K562 (cell line): ENCODE measurements around the gene ZNF763. TPM values are rescaled to one million over a fixed set of nuclear protein-coding genes. Genes with fewer than 3 reads are reported as not detected.

Source experiments
- GABPA ChIP-seq: fragments of 200-800 bp; sonication (Bioruptor generic); conservative IDR thresholded peaks from 2 replicates; pipeline ENCODE4 v1.6.1; 2016; ENCODE audit warnings: low read depth, missing genetic modification characterization, missing compliant biosample characterization
- POLR2B ChIP-seq: fragments of 450-650 bp; IDR thresholded peaks from 2 replicates; pipeline ENCODE4 v1.6.1; 2018; ENCODE audit warnings: low read depth; ENCODE audit not compliant: partially characterized antibody
- POLR2G ChIP-seq: fragments of 200-400 bp; formaldehyde crosslinking; IDR thresholded peaks from 2 replicates; pipeline ENCODE4 v1.6.1; 2017; ENCODE audit warnings: low read depth, mild to moderate bottlenecking, antibody characterized with exemption, low read length, moderate library complexity
- RFX1 ChIP-seq: fragments of 450-650 bp; IDR thresholded peaks from 2 replicates; pipeline ENCODE4 v1.6.1; 2016; ENCODE audit warnings: mild to moderate bottlenecking, moderate library complexity
- SIN3A ChIP-seq, 2 experiments: fragments of 150-350 bp in 1 of 2; IDR thresholded peaks; 2 replicates each; pipeline ENCODE4 v1.6.1; 2011 to 2016; ENCODE audit warnings: borderline replicate concordance in 2 of 2, low read depth in 2 of 2, low read length in 2 of 2, mild to moderate bottlenecking in 2 of 2, moderate library complexity in 2 of 2; ENCODE audit not compliant: control insufficient read depth in 1 of 2
- SMAD1 ChIP-seq: fragments of 150-350 bp; IDR thresholded peaks from 2 replicates; pipeline ENCODE4 v1.6.1; 2014; ENCODE audit warnings: low read length, low read depth; ENCODE audit not compliant: partially characterized antibody
- TAF7 ChIP-seq: fragments of 450-650 bp; IDR thresholded peaks from 2 replicates; pipeline ENCODE4 v1.6.1; 2016; ENCODE audit warnings: missing genetic modification characterization, missing compliant biosample characterization
- ZC3H4 ChIP-seq: sonication (generic); formaldehyde crosslinking; IDR thresholded peaks from 2 replicates; pipeline ENCODE4 v1.9.0; 2021; ENCODE audit warnings: missing genetic modification reagents, borderline replicate concordance
- ZC3H8 ChIP-seq: fragments of 450-650 bp; IDR thresholded peaks from 2 replicates; pipeline ENCODE4 v1.6.1; 2017
- polyA plus RNA-seq, 8 experiments: library from polyadenylated mRNA; depleted of rRNA in 4 of 8; stranded (reverse) in 5 of 8; unstranded in 3 of 8; fragments of >200 nt; fragmentation: Nextera tagmentation in 2 of 8; fragmentation: Illumina TruSeq in 1 of 8; extraction: Ambion mirVana in 2 of 8; extraction: Trizol in 1 of 8; gene quantifications; 2 replicates each; pipeline versions ENCODE4 v1.2.1 to v1.2.3, GENCODE V29; 2011 to 2014; ENCODE audit warnings: inconsistent platforms in 1 of 8, missing spikeins in 1 of 8
- total RNA-seq, 7 experiments: library from RNA; depleted of rRNA in 6 of 7; stranded (reverse); fragments of >200 nt in 6 of 7; fragmentation: Illumina TruSeq in 2 of 7; extraction: Trizol in 2 of 7; gene quantifications; 2 replicates each; pipeline versions ENCODE4 v1.2.1 to v1.2.3, GENCODE V29; 2011 to 2021; ENCODE audit warnings: low replicate concordance in 1 of 7
- TF ChIP-seq, protein P1 (sequence below), 2 experiments: fragments of 450-650 bp in 1 of 2; sonication (generic) in 1 of 2; formaldehyde crosslinking in 1 of 2; IDR thresholded peaks; 2 replicates each; pipeline versions ENCODE4 v1.7.1 to v1.9.0; 2016 to 2022; ENCODE audit warnings: inconsistent platforms in 1 of 2, mild to moderate bottlenecking in 1 of 2, missing genetic modification reagents in 1 of 2
- TF ChIP-seq, protein P2 (sequence below): fragments of 250-450 bp; sonication (Bioruptor Pico); IDR thresholded peaks from 2 replicates; pipeline ENCODE4 v1.5.0; 2021; ENCODE audit warnings: mild to moderate bottlenecking, moderate library complexity
- TF ChIP-seq, protein P3 (sequence below): fragments of 450-650 bp; IDR thresholded peaks from 2 replicates; pipeline ENCODE4 v1.6.1; 2016

Gene ZNF763
- total and polyA plus RNA-seq, 9 of the 15 experiments (the other 6 are each of a cell fraction or from before 2014, with no cell fraction given): 0.08 to 0.28 (median 0.16) TPM; not detected in 3

DNA sequence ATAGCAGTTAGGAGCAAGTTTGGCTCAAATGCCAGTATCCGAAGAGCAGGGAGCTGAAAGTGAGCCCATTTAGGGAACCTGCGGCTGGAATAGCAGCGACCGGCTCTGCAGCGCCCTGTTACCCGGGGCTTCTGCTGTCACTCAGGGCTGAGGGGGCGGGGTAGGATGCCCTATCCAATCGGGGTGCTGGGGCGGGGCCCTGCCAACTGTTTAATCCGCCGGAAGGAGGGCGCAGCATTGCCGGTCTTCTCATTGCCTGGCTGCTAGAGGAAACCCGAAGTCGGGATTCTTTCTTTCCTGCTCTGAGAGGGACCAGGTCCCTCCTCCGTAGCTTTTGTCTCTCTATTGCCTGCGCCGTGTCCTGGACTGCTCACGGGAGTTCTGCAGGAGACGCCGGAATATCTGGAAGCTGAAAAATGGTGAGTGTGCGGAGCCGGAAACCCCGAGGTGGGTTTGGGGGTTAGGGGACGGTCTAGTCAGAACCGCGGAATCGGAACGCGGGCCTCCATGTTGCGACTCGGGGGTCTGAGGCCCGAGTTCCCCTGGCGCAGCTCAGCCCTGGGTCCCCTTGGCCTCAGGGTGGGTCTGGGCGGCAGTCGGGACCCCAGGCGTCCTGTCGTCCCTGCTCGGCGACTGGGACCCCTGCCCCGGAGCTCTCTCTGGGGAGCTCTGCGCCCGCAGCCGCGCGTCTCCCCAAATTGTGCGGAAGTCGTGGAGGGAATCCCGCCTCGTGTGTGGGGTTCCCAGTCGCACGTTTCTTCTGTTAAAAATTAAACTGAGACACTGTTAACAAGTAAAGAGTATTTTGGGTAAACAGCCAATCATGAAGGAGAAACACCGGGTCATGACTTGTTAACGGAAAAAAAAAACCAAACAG is 22.8 kb downstream of the ZNF763 start (continued):
- TF ChIP-seq, protein P1, sequence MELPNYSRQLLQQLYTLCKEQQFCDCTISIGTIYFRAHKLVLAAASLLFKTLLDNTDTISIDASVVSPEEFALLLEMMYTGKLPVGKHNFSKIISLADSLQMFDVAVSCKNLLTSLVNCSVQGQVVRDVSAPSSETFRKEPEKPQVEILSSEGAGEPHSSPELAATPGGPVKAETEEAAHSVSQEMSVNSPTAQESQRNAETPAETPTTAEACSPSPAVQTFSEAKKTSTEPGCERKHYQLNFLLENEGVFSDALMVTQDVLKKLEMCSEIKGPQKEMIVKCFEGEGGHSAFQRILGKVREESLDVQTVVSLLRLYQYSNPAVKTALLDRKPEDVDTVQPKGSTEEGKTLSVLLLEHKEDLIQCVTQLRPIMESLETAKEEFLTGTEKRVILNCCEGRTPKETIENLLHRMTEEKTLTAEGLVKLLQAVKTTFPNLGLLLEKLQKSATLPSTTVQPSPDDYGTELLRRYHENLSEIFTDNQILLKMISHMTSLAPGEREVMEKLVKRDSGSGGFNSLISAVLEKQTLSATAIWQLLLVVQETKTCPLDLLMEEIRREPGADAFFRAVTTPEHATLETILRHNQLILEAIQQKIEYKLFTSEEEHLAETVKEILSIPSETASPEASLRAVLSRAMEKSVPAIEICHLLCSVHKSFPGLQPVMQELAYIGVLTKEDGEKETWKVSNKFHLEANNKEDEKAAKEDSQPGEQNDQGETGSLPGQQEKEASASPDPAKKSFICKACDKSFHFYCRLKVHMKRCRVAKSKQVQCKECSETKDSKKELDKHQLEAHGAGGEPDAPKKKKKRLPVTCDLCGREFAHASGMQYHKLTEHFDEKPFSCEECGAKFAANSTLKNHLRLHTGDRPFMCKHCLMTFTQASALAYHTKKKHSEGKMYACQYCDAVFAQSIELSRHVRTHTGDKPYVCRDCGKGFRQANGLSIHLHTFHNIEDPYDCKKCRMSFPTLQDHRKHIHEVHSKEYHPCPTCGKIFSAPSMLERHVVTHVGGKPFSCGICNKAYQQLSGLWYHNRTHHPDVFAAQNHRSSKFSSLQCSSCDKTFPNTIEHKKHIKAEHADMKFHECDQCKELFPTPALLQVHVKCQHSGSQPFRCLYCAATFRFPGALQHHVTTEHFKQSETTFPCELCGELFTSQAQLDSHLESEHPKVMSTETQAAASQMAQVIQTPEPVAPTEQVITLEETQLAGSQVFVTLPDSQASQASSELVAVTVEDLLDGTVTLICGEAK (IDR thresholded peaks at IDR 0.05): 0 out of 2 replicates have a peak, but pooled peaks have one; percentile 24
- TF ChIP-seq, protein P1 (CRISPR knock-in tag; IDR thresholded peaks at IDR 0.05): no peak
- TF ChIP-seq SMAD1 (peak; percentile 32), GABPA (tag) (peak; percentile 64), POLR2G (peak; percentile 65), RFX1 (peak; percentile 29; the same call in 1 of the 2 replicates), SIN3A (IDR thresholded peaks at IDR 0.05; ENCODE audit: borderline replicate concordance in 2 of 2, control insufficient read depth in 1 of 2, low read depth in 2 of 2, low read length in 2 of 2) (0 out of 4 replicates have a peak, but pooled peaks of 1 of the 2 experiments have one; percentile 8), ZC3H4 (CRISPR knock-in tag) (peak; percentile 53; the same call in 1 of the 2 replicates), POLR2B (peak; percentile 48), TAF7 (tag) (0 out of 2 replicates have a peak, but pooled peaks have one; percentile 18), ZC3H8 (no peak)
- TF ChIP-seq, protein P2, sequence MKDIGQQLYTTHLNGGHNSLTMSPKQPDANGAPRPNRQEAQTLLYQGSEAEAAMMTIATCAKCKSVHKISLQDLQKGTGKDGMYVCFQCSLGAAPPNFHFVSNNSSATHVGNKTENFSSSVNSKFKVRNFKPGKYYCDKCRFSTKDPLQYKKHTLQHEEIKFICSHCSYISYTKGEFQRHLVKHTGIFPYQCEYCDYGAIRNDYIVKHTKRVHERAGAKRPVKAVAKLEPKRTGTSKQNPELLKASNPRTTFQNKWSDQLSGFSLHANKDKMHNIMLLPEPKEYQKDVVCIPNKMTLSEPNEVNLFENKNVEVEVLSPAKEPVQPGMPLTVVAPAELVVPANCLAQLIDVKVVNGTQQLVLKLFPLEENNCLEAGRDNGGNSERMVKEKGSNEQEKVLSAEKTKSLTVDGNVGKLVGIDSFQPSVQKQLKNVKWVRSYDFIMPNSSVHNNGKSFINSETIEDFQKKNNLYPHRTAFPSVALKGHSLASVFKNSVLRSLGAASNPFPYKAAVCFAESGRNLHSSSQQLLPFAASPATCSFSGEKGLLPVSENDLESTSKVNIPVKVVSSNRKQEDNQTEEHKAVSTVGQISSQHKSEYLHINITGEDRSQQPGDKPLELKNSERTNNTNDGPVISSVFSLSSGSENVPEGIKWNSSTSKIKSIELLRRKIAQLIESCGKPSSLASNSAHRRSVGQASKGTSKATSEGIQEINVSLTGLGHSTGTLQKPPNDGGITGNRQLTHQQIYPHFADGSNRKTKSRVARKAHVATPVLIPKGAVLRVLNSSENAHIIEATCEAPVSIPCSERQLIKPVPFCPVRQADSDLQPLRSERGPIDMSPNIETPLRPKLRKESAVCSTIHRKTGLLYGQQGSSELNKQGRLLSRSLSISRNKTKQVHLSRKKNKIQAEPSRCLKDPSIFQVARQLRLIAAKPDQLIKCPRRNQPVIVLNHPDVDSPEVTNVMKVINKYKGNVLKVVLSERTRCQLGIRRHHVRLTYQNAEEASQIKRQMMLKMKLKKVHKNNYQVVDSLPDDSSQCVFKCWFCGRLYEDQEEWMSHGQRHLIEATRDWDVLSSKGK (CRISPR knock-in tag): no peak
- TF ChIP-seq, protein P3, sequence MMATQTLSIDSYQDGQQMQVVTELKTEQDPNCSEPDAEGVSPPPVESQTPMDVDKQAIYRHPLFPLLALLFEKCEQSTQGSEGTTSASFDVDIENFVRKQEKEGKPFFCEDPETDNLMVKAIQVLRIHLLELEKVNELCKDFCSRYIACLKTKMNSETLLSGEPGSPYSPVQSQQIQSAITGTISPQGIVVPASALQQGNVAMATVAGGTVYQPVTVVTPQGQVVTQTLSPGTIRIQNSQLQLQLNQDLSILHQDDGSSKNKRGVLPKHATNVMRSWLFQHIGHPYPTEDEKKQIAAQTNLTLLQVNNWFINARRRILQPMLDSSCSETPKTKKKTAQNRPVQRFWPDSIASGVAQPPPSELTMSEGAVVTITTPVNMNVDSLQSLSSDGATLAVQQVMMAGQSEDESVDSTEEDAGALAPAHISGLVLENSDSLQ: peak; percentile 97
